Ishikawa (cell line): Measurements from ENCODE around the gene OR2H1.

Experiments
- CEBPB ChIP-seq: IDR thresholded peaks from 2 replicates; pipeline ENCODE4 v1.6.1; 2012
- CREB1 ChIP-seq: IDR thresholded peaks from 2 replicates; pipeline ENCODE4 v1.6.1; 2012; ENCODE audit warnings: low read depth
- EGR1 ChIP-seq: IDR thresholded peaks from 2 replicates; pipeline ENCODE4 v1.6.1; 2012
- EP300 ChIP-seq: IDR thresholded peaks from 2 replicates; pipeline ENCODE4 v1.6.1; 2012; ENCODE audit warnings: borderline replicate concordance
- FOXM1 ChIP-seq: IDR thresholded peaks from 2 replicates; pipeline ENCODE4 v1.6.1; 2012; ENCODE audit warnings: low read depth, borderline replicate concordance
- MAX ChIP-seq: IDR thresholded peaks from 2 replicates; pipeline ENCODE4 v1.6.1; 2012
- NFIC ChIP-seq: IDR thresholded peaks from 2 replicates; pipeline ENCODE4 v1.6.1; 2012
- RAD21 ChIP-seq: IDR thresholded peaks from 2 replicates; pipeline ENCODE4 v1.6.1; 2012; ENCODE audit warnings: low read depth
- REST ChIP-seq: IDR thresholded peaks from 2 replicates; pipeline ENCODE4 v1.6.1; 2012; ENCODE audit warnings: low read depth, mild to moderate bottlenecking
- TAF1 ChIP-seq: IDR thresholded peaks from 2 replicates; pipeline ENCODE4 v1.6.1; 2012; ENCODE audit warnings: low read depth, mild to moderate bottlenecking
- TCF12 ChIP-seq: IDR thresholded peaks from 2 replicates; pipeline ENCODE4 v1.6.1; 2012; ENCODE audit warnings: low read depth
- TEAD4 ChIP-seq: IDR thresholded peaks from 2 replicates; pipeline ENCODE4 v1.6.1; 2012
- USF1 ChIP-seq: IDR thresholded peaks from 2 replicates; pipeline ENCODE4 v1.6.1; 2012
- YY1 ChIP-seq: IDR thresholded peaks from 2 replicates; pipeline ENCODE4 v1.6.1; 2012; ENCODE audit warnings: low read depth
- ZBTB7A ChIP-seq: IDR thresholded peaks from 2 replicates; pipeline ENCODE4 v1.6.1; 2012; ENCODE audit warnings: low read depth

Gene OR2H1

GRCh38 chr6:29490552-29490951, 33.6 kb downstream of the OR2H1 start:
- TF ChIP-seq REST (no peak), CEBPB (no peak), RAD21 (no peak), CREB1 (no peak)

- no peak for TF ChIP-seq TAF1
- TF ChIP-seq TEAD4: no peak
- no peak for TF ChIP-seq EGR1
- TF ChIP-seq NFIC: no peak
- no peak for TF ChIP-seq CREB1
- no peak for TF ChIP-seq YY1
- TF ChIP-seq MAX: no peak
- TF ChIP-seq ZBTB7A: no peak
- TF ChIP-seq CEBPB: no peak
- TF ChIP-seq RAD21: no peak
- TF ChIP-seq USF1: no peak
These were observed 34.6 kb downstream of the OR2H1 start for GRCh38 chr6:29491574-29491973.

- no peak for TF ChIP-seq CEBPB
- no peak for TF ChIP-seq REST
- TF ChIP-seq TCF12: no peak
- TF ChIP-seq CREB1: no peak
- TF ChIP-seq RAD21: no peak
- TF ChIP-seq EP300: no peak
- no peak for TF ChIP-seq YY1
- no peak for TF ChIP-seq NFIC
- no peak for TF ChIP-seq TAF1
- no peak for TF ChIP-seq USF1
- TF ChIP-seq TEAD4: no peak
- TF ChIP-seq EGR1: no peak
- TF ChIP-seq MAX: no peak
- no peak for TF ChIP-seq FOXM1
These were observed 36.3 kb downstream of the OR2H1 start for GRCh38 chr6:29493261-29493660.

GRCh38 chr6:29494131-29494530, 37.2 kb downstream of the OR2H1 start:
- TF ChIP-seq RAD21 (no peak), MAX (no peak), EGR1 (no peak), CEBPB (no peak), TEAD4 (no peak), USF1 (no peak), ZBTB7A (no peak), TAF1 (no peak), CREB1 (no peak), EP300 (no peak), FOXM1 (no peak), REST (no peak), YY1 (no peak), NFIC (no peak), TCF12 (no peak)

- TF ChIP-seq TAF1 (no peak), REST (no peak), CEBPB (no peak), YY1 (no peak), ZBTB7A (no peak), CREB1 (no peak), NFIC (no peak), MAX (no peak), EP300 (no peak), RAD21 (no peak), FOXM1 (no peak), USF1 (no peak), TEAD4 (no peak)
These were observed 38.6 kb downstream of the OR2H1 start for GRCh38 chr6:29495571-29495970.
